Liver (tissue), 9 donors: ENCODE measurements around the gene LCE2B. TPM values are rescaled to one million over a fixed set of nuclear protein-coding genes. Genes with fewer than 3 reads are reported as not detected.
"Not testable (repeated sequence)": the region's sequence is repeated elsewhere in the genome, so short reads cannot be mapped to it uniquely, and the experiment has no call there.

Experiments
- DNase-seq: peaks from one replicate; pipeline ENCODE4 v3.0.0-alpha.2; 2017; ENCODE audit warnings: low spot score
- H3K27ac ChIP-seq, 2 donors: one replicate each; pipeline ENCODE4 v1.7.0; 2013; ENCODE audit warnings: inconsistent platforms in 2 of 2, low read length in 2 of 2, control low read depth in 1 of 2, low read depth in 1 of 2, mild to moderate bottlenecking in 1 of 2
- H3K27me3 ChIP-seq, 4 donors: one replicate each; pipeline versions ENCODE4 v1.6.1 to v1.7.0; 2013; ENCODE audit warnings: low read length in 3 of 4, inconsistent platforms in 1 of 4, mild to moderate bottlenecking in 1 of 4, moderate library complexity in 1 of 4; ENCODE audit not compliant: control insufficient read depth in 4 of 4, insufficient read depth in 4 of 4
- H3K36me3 ChIP-seq, 4 donors: one replicate each; pipeline versions ENCODE4 v1.6.1 to v1.7.0; 2013; ENCODE audit warnings: low read length in 3 of 4, mild to moderate bottlenecking in 3 of 4, low read depth in 1 of 4, moderate library complexity in 1 of 4; ENCODE audit not compliant: control insufficient read depth in 4 of 4, insufficient read depth in 3 of 4
- H3K4me1 ChIP-seq, 4 donors: one replicate each; pipeline versions ENCODE4 v1.6.1 to v1.7.0; 2013; ENCODE audit warnings: low read length in 3 of 4, mild to moderate bottlenecking in 3 of 4, moderate library complexity in 1 of 4; ENCODE audit not compliant: control insufficient read depth in 4 of 4, insufficient read depth in 4 of 4
- H3K4me3 ChIP-seq, 3 donors: one replicate each; pipeline versions ENCODE4 v1.6.1 to v1.7.0; 2013; ENCODE audit warnings: low read length in 3 of 3, control low read depth in 1 of 3, low read depth in 1 of 3, mild to moderate bottlenecking in 1 of 3
- H3K9ac ChIP-seq, 2 donors: one replicate each; pipeline ENCODE4 v1.7.0; 2013; ENCODE audit warnings: low read length in 2 of 2, mild to moderate bottlenecking in 2 of 2, moderate library complexity in 2 of 2, control low read depth in 1 of 2, low read depth in 1 of 2
- H3K9me3 ChIP-seq, 4 donors: one replicate each; pipeline versions ENCODE4 v1.6.1 to v1.7.0; 2013; ENCODE audit warnings: low read length in 3 of 4; ENCODE audit not compliant: control insufficient read depth in 4 of 4
- FOXA1 ChIP-seq: IDR thresholded peaks from 2 replicates; pipeline ENCODE4 v1.6.1; 2016; ENCODE audit warnings: antibody characterized with exemption
- HNF4A ChIP-seq, 2 donors: conservative IDR thresholded peaks; 2 replicates each; pipeline ENCODE4 v1.6.1; 2016; ENCODE audit warnings: antibody characterized with exemption in 2 of 2, mild to moderate bottlenecking in 2 of 2
- JUND ChIP-seq, 2 donors: IDR thresholded peaks; 2 replicates each; pipeline ENCODE4 v1.6.1; 2016; ENCODE audit warnings: antibody characterized with exemption in 2 of 2
- NR2F2 ChIP-seq: IDR thresholded peaks from 2 replicates; pipeline ENCODE4 v1.6.1; 2016; ENCODE audit warnings: antibody characterized with exemption
- RXRA ChIP-seq, 2 donors: IDR thresholded peaks; 2 replicates each; pipeline ENCODE4 v1.6.1; 2017 to 2018; ENCODE audit warnings: antibody characterized with exemption in 2 of 2, mild to moderate bottlenecking in 1 of 2
- WGBS: extraction: QIAGEN DNeasy Blood & Tissue Kit; methylation state at CpG from one replicate; pipeline ENCODE4 v1.1.7; 2013; 5-methylcytosine and 5-hydroxymethylcytosine counted together
- polyA plus RNA-seq, 2 donors: library from polyadenylated mRNA; stranded (reverse) in 1 of 2; unstranded in 1 of 2; fragments of 200-250 nt in 1 of 2; fragments of >200 nt in 1 of 2; fragmentation: Nextera tagmentation in 1 of 2; extraction: Ambion mirVana in 1 of 2; gene quantifications; one replicate each; pipeline versions ENCODE4 v1.2.1 to v1.2.3, GENCODE V29; 2013 to 2015
- total RNA-seq, 2 donors: library from RNA; depleted of rRNA; stranded (reverse); fragments of >200 nt; gene quantifications; one replicate each; pipeline ENCODE4 v1.2.3, GENCODE V29; 2014
- TF ChIP-seq, protein P1 (sequence below): IDR thresholded peaks from 2 replicates; pipeline ENCODE4 v1.6.1; 2016; ENCODE audit warnings: antibody characterized with exemption, mild to moderate bottlenecking
- TF ChIP-seq, protein P2 (sequence below): IDR thresholded peaks from 2 replicates; pipeline ENCODE4 v1.6.1; 2016; ENCODE audit warnings: antibody characterized with exemption
- TF ChIP-seq, protein P3 (sequence below): IDR thresholded peaks from 2 replicates; pipeline ENCODE4 v1.6.1; 2016; ENCODE audit warnings: antibody characterized with exemption
- donor health status: healthy.
- donor health status: healthy.
- donor health status: healthy.
- donor health status: healthy.
- donor health status: healthy.

LCE2B gene
- total and polyA plus RNA-seq, 4 donors: not detected

DNA sequence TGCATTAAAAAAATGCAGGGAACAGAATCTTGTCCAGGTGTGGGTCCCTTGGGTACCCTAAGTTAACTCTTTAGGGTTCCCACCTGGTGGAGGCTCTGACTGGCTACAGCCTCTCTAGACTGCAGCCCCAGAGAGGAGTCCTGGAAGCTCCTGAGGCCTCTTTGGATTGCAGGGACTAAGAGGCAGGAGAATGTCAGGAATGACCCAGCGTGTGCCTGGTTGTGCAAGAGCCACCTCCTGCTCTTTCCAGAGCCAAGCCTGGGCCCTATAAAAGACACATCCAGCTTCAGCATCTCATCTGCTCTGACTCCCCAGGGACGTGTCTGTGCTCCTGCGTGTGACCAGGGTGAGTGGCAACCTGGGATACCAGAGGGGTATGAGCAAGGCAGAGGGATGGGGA is 10.9 kb upstream of the LCE2B start, which contains the start of gene LCE2C:
LCE2C (plus strand) TSS at position 297 of the 400 bp plus-strand sequence. CDS start 737 bp downstream, outside the sequence.
- H3K27me3 ChIP-seq, H3K4me1 ChIP-seq, DNase-seq, H3K9me3 ChIP-seq, H3K4me3 ChIP-seq, H3K9ac ChIP-seq, H3K27ac ChIP-seq, H3K36me3 ChIP-seq: not testable (repeated sequence)
- WGBS: 87% methylated on average over 3 of the region's 3 CpGs

DNA sequence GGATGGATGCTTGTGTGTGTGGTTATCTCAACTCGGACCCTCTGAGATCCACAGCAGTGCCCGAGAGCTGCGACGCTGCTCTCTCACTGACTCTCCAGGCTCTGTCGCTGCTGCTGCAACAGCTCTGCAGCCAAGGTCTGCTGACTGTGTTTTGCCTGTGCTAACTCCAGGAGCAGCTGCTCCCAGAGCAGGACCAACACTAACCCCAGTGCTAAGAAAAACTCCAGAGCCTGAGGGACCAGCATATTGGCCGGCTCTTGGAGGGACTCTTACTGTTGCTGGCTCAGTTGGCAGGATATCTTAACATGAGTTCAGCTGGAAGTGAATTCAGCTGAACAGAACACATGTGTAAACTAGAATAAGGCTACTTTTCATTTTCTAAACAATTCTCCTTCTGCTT is 6.5 kb upstream of the LCE2B start:
- no peak overlapping the region for H3K27ac ChIP-seq
- no peaks in the 10 kb centered on the region for H3K4me1 ChIP-seq
- no peak overlapping the region for H3K4me3 ChIP-seq
- DNase-seq: no peak
- 44% methylated on average over 6 of the region's 6 CpGs for WGBS
- H3K27me3 ChIP-seq: no peaks in the 10 kb centered on the region
- H3K36me3 ChIP-seq: no peaks in the 10 kb centered on the region
- no peak overlapping the region for H3K9ac ChIP-seq
- H3K9me3 ChIP-seq: no peaks in the 10 kb centered on the region
- TF ChIP-seq RXRA (IDR thresholded peaks at IDR 0.05): no peak
- TF ChIP-seq JUND (IDR thresholded peaks at IDR 0.05): no peak
- TF ChIP-seq HNF4A (conservative IDR thresholded peaks at IDR 0.05): no peak
- TF ChIP-seq FOXA1: no peak
- TF ChIP-seq, protein P1, sequence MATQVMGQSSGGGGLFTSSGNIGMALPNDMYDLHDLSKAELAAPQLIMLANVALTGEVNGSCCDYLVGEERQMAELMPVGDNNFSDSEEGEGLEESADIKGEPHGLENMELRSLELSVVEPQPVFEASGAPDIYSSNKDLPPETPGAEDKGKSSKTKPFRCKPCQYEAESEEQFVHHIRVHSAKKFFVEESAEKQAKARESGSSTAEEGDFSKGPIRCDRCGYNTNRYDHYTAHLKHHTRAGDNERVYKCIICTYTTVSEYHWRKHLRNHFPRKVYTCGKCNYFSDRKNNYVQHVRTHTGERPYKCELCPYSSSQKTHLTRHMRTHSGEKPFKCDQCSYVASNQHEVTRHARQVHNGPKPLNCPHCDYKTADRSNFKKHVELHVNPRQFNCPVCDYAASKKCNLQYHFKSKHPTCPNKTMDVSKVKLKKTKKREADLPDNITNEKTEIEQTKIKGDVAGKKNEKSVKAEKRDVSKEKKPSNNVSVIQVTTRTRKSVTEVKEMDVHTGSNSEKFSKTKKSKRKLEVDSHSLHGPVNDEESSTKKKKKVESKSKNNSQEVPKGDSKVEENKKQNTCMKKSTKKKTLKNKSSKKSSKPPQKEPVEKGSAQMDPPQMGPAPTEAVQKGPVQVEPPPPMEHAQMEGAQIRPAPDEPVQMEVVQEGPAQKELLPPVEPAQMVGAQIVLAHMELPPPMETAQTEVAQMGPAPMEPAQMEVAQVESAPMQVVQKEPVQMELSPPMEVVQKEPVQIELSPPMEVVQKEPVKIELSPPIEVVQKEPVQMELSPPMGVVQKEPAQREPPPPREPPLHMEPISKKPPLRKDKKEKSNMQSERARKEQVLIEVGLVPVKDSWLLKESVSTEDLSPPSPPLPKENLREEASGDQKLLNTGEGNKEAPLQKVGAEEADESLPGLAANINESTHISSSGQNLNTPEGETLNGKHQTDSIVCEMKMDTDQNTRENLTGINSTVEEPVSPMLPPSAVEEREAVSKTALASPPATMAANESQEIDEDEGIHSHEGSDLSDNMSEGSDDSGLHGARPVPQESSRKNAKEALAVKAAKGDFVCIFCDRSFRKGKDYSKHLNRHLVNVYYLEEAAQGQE: no peak
- TF ChIP-seq, protein P2, sequence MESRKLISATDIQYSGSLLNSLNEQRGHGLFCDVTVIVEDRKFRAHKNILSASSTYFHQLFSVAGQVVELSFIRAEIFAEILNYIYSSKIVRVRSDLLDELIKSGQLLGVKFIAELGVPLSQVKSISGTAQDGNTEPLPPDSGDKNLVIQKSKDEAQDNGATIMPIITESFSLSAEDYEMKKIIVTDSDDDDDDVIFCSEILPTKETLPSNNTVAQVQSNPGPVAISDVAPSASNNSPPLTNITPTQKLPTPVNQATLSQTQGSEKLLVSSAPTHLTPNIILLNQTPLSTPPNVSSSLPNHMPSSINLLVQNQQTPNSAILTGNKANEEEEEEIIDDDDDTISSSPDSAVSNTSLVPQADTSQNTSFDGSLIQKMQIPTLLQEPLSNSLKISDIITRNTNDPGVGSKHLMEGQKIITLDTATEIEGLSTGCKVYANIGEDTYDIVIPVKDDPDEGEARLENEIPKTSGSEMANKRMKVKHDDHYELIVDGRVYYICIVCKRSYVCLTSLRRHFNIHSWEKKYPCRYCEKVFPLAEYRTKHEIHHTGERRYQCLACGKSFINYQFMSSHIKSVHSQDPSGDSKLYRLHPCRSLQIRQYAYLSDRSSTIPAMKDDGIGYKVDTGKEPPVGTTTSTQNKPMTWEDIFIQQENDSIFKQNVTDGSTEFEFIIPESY: no peak

DNA sequence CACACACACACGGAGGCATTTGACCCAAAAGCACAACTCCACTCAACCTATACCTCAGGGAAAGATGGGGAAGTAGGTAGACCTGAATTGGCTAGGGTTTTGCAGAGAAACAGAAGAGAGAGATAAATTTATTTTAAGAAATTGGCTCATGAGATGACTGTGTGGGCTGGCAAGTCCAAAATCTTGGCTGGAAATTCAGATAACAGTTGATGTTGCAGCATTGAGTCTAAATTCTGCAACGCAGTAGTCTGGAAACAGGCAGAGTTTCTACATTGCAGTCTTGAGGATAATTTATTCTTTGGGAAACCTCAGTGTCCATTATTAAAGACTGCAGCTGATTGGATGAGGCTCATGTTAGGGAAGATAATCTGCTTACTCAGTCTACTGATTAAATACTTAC is 4.3 kb upstream of the LCE2B start:
- Histone ChIP-seq H3K9ac (no peak overlapping the region), H3K9me3 (no peaks in the 10 kb centered on the region), H3K27ac (no peak overlapping the region), H3K4me1 (no peaks in the 10 kb centered on the region), H3K4me3 (no peak overlapping the region), H3K36me3 (no peaks in the 10 kb centered on the region), H3K27me3 (no peaks in the 10 kb centered on the region)
- WGBS: 81% methylated on average over 2 of the region's 2 CpGs
- DNase-seq: no peak
- TF ChIP-seq, protein P2: no peak
- TF ChIP-seq NR2F2 (no peak), RXRA (IDR thresholded peaks at IDR 0.05) (no peak), HNF4A (conservative IDR thresholded peaks at IDR 0.05) (no peak)
- TF ChIP-seq, protein P3, sequence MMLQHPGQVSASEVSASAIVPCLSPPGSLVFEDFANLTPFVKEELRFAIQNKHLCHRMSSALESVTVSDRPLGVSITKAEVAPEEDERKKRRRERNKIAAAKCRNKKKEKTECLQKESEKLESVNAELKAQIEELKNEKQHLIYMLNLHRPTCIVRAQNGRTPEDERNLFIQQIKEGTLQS: no peak
